B cell (primary cell): ENCODE results near the gene LYPD3.

ENCODE experiments used
- EZH2 ChIP-seq: IDR thresholded peaks from 2 replicates; pipeline ENCODE4 v1.6.1; 2012; ENCODE audit warnings: borderline replicate concordance, low read depth, mild to moderate bottlenecking, moderate library complexity, low read length; ENCODE audit not compliant: insufficient read depth, poor library complexity, severe bottlenecking
- TF ChIP-seq, protein P1 (sequence below): fragments of 200-600 bp; IDR thresholded peaks from one replicate; pipeline ENCODE4 v1.8.0; 2022; ENCODE audit warnings: antibody characterized with exemption, mild to moderate bottlenecking

DNA sequence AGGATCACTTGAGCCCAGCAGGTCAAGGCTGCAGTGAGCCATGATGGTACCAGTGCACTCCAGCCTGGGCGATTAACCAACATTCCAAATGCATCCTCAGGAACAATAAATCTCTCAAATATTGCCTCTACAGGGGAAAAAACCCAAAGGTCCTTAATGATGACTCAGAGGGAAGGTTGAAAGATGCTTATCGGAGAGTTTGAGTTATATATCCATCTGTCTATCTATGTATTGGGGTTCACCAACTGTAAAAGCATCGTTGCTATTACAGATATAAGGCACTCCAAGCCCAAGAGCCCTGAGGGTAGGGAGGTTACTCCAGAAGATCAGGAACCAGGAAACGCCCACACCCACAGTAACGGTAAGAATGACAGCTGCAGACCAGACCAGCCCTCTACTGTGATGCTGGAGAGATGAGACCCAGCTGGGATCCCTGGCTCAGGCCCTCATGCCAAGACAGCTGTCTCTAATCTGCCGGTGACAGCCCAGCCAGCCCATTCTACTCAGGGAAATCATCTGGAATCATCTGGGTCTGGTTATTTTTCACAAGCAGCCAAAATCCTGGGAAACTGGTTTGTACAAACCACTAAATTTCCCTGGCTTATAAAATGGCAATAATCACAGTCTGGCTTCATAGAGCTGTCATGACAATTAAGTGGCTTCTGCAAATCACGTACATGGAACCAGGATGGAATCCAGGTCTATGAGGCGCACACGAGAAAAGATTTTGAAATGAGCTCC lies 26.9 kb downstream of the LYPD3 start:
- TF ChIP-seq, protein P1, sequence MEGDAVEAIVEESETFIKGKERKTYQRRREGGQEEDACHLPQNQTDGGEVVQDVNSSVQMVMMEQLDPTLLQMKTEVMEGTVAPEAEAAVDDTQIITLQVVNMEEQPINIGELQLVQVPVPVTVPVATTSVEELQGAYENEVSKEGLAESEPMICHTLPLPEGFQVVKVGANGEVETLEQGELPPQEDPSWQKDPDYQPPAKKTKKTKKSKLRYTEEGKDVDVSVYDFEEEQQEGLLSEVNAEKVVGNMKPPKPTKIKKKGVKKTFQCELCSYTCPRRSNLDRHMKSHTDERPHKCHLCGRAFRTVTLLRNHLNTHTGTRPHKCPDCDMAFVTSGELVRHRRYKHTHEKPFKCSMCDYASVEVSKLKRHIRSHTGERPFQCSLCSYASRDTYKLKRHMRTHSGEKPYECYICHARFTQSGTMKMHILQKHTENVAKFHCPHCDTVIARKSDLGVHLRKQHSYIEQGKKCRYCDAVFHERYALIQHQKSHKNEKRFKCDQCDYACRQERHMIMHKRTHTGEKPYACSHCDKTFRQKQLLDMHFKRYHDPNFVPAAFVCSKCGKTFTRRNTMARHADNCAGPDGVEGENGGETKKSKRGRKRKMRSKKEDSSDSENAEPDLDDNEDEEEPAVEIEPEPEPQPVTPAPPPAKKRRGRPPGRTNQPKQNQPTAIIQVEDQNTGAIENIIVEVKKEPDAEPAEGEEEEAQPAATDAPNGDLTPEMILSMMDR = no peak
- no peak for TF ChIP-seq EZH2
